ENCODE measurements around the gene GHRH. TPM values are rescaled to one million over a fixed set of nuclear protein-coding genes. Genes with fewer than 3 reads are reported as not detected.

The GHRH gene
- total RNA-seq, 2 experiments from 2014 or later: not detected

DNA sequence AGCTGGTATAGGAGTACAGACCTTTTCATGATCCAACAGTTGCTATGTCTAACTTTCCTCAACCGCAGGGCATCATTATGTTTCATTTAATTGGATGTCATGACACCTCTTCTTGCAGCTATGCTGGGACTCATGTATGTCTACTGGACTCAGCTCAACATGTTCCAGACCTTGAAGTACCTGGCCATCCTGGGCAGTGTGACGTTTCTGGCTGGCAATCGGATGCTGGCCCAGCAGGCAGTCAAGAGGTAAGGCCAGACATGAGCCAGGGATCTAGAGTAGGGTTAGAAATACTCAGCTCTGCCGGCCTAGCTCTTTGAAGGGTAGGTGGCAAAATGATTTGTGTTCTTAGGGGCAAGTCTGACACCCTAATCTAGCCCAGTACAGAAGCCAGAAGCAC is 25.2 kb downstream of the GHRH start:
- no peak overlapping the region for H2AFZ ChIP-seq (ENCODE audit: low read length)
- intact Hi-C loops (cut with micrococcal nuclease; ENCODE audit: unreplicated experiment): no loop called here
- H3K4me1 ChIP-seq (ENCODE audit: insufficient read depth, low read length, poor library complexity, severe bottlenecking): no peaks in the 10 kb centered on the region
- no peak overlapping the region for H3K4me2 ChIP-seq (ENCODE audit: low read length)
- CTCF ChIA-PET (ENCODE audit: unreplicated experiment): no interaction called here
- BruUV-seq (replicated peaks): no TSS peak
- no peaks in the 10 kb centered on the region for H3K79me2 ChIP-seq (ENCODE audit: insufficient read depth, low read depth, low read length)
- H4K20me1 ChIP-seq (ENCODE audit: insufficient read depth, low read length): no peaks in the 10 kb centered on the region
- H3K27ac ChIP-seq (ENCODE audit: low read depth, low read length, poor library complexity, severe bottlenecking): no peak overlapping the region
- H3K9me3 ChIP-seq (ENCODE audit: low read length): no peaks in the 10 kb centered on the region
- TF ChIP-seq, protein P1, sequence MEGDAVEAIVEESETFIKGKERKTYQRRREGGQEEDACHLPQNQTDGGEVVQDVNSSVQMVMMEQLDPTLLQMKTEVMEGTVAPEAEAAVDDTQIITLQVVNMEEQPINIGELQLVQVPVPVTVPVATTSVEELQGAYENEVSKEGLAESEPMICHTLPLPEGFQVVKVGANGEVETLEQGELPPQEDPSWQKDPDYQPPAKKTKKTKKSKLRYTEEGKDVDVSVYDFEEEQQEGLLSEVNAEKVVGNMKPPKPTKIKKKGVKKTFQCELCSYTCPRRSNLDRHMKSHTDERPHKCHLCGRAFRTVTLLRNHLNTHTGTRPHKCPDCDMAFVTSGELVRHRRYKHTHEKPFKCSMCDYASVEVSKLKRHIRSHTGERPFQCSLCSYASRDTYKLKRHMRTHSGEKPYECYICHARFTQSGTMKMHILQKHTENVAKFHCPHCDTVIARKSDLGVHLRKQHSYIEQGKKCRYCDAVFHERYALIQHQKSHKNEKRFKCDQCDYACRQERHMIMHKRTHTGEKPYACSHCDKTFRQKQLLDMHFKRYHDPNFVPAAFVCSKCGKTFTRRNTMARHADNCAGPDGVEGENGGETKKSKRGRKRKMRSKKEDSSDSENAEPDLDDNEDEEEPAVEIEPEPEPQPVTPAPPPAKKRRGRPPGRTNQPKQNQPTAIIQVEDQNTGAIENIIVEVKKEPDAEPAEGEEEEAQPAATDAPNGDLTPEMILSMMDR (conservative IDR thresholded peaks at IDR 0.05; ENCODE audit: low read length): no peak
- no peak for TF ChIP-seq EZH2phosphoT487 (IDR thresholded peaks at IDR 0.05; ENCODE audit: borderline replicate concordance, low read depth, low read length)
- POLR2A ChIA-PET: interaction anchor here (0.6 kb wide), 1 partner anchor 16 kb away, joined by 4 read pairs; no protein-coding TSS in a partner anchor
- DNase-seq (ENCODE audit: low spot score): no peak
- peaks cover 98% of the 10 kb centered on the region for H3K36me3 ChIP-seq (ENCODE audit: insufficient read depth, low read length)
- H3K4me3 ChIP-seq (ENCODE audit: low read depth, low read length, poor library complexity, severe bottlenecking): no peak overlapping the region
- no peaks in the 10 kb centered on the region for H3K9me2 ChIP-seq (ENCODE audit: insufficient read depth, low read length)

DNA sequence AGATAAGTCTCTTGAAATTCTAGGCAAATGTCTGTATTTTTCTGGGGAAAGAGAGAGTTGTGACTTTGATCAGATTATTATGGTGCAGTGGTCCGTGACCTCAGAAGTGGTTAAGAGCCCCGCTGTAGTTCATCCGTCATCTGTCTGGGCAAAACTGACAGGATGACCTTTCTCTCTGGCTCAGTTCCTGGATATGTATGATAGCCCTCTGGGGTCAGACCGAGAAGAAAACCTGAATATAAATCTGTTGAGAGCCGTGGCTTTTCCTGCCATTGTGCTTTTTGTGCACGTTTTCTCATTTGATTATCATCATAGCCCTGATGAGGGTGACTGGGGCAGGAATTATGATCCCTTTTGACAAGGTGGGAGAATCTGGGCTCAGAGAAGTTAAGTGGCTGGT is 26.5 kb downstream of the GHRH start:
- no TSS peak for BruUV-seq (replicated peaks)

DNA sequence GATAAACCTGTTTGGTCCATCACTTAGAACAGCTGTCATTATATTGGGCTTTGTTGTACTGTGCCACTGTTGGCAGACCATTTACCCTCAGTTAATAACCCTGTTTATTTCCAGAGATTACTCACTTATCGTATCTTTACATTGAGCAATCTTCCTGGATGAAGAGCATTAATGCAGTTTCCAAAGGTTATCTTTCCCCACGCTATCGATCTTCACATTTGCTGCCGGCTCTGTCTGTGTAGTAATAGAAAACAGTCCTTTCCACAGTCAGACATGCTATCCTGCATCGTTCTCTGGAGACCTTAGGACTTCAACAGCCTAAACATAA is 27.4 kb downstream of the GHRH start:
- DNase-seq (ENCODE audit: low spot score): no peak
- BruUV-seq (replicated peaks): no TSS peak
- Histone ChIP-seq H3K36me3 (ENCODE audit: insufficient read depth, low read length) (peaks cover 98% of the 10 kb centered on the region), H3K9me2 (ENCODE audit: insufficient read depth, low read length) (no peaks in the 10 kb centered on the region), H3K4me2 (ENCODE audit: low read length) (no peak overlapping the region), H2AFZ (ENCODE audit: low read length) (no peak overlapping the region), H3K4me1 (ENCODE audit: insufficient read depth, low read length, poor library complexity, severe bottlenecking) (no peaks in the 10 kb centered on the region), H3K9me3 (ENCODE audit: low read length) (no peaks in the 10 kb centered on the region), H4K20me1 (ENCODE audit: insufficient read depth, low read length) (no peaks in the 10 kb centered on the region), H3K4me3 (ENCODE audit: low read depth, low read length, poor library complexity, severe bottlenecking) (no peak overlapping the region), H3K27ac (ENCODE audit: low read depth, low read length, poor library complexity, severe bottlenecking) (no peak overlapping the region), H3K79me2 (ENCODE audit: insufficient read depth, low read depth, low read length) (no peaks in the 10 kb centered on the region)
- TF ChIP-seq EZH2phosphoT487 (IDR thresholded peaks at IDR 0.05; ENCODE audit: borderline replicate concordance, low read depth, low read length): no peak
- TF ChIP-seq, protein P1 (conservative IDR thresholded peaks at IDR 0.05; ENCODE audit: low read length): no peak
- POLR2A ChIA-PET: no interaction called here
- CTCF ChIA-PET (ENCODE audit: unreplicated experiment): no interaction called here
- intact Hi-C loops (cut with micrococcal nuclease; ENCODE audit: unreplicated experiment): no loop called here

More for the DNA sequence above, 26.5 kb downstream of the GHRH start:
- TF ChIP-seq, protein P1 (conservative IDR thresholded peaks at IDR 0.05; ENCODE audit: low read length): no peak
- TF ChIP-seq EZH2phosphoT487 (IDR thresholded peaks at IDR 0.05; ENCODE audit: borderline replicate concordance, low read depth, low read length): no peak
- POLR2A ChIA-PET: no interaction called here
- DNase-seq (ENCODE audit: low spot score): no peak
- Histone ChIP-seq H3K79me2 (ENCODE audit: insufficient read depth, low read depth, low read length) (no peaks in the 10 kb centered on the region), H3K4me1 (ENCODE audit: insufficient read depth, low read length, poor library complexity, severe bottlenecking) (no peaks in the 10 kb centered on the region), H3K4me3 (ENCODE audit: low read depth, low read length, poor library complexity, severe bottlenecking) (no peak overlapping the region), H3K9me2 (ENCODE audit: insufficient read depth, low read length) (no peaks in the 10 kb centered on the region), H3K36me3 (ENCODE audit: insufficient read depth, low read length) (peaks cover 98% of the 10 kb centered on the region), H3K4me2 (ENCODE audit: low read length) (no peak overlapping the region), H2AFZ (ENCODE audit: low read length) (no peak overlapping the region), H3K9me3 (ENCODE audit: low read length) (no peaks in the 10 kb centered on the region), H4K20me1 (ENCODE audit: insufficient read depth, low read length) (no peaks in the 10 kb centered on the region), H3K27ac (ENCODE audit: low read depth, low read length, poor library complexity, severe bottlenecking) (no peak overlapping the region)
- intact Hi-C loops (cut with micrococcal nuclease; ENCODE audit: unreplicated experiment): no loop called here
- CTCF ChIA-PET (ENCODE audit: unreplicated experiment): no interaction called here
